Measurements from ENCODE around the gene LRP3.
A peak's percentile ranks its signal among the peaks of the same experiment; 100 is the strongest.

LRP3 gene

DNA sequence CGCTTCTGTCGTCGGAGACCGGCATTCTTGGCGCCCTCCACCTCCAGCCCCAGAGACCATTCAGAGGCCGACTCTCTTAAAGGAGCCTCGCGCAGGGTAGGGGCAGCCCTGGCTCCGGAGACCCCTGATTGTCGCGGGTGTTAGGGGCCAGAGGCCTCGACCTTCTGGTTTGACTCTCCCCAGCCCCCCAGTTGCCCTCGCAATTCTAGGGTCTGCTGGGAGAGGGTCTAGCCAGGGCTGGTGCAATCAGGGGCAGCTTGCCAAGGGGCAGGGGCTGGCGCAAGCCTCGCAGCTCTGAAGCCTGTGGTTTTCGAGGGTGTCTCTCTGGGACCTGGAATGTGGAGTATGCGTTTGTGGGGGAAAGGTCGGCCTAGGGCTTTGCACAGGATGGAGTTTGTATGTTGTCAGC is 33.1 kb downstream of the LRP3 start:
- DNase-seq (ENCODE audit: low read depth), result no peak
- no peak overlapping the region for H3K4me3 ChIP-seq (ENCODE audit: low read length)
- no peak for TF ChIP-seq CTCF (IDR thresholded peaks at IDR 0.05; ENCODE audit: insufficient read depth, low read depth, low read length, missing control alignments)

- TF ChIP-seq CTCF (IDR thresholded peaks at IDR 0.05; ENCODE audit: insufficient read depth, low read depth, low read length, missing control alignments), result no peak
- DNase-seq (ENCODE audit: low read depth), result no peak
- no peak overlapping the region for H3K4me3 ChIP-seq (ENCODE audit: low read length)
Measured at GRCh38 chr19:33227870-33228599, 33.9 kb downstream of the LRP3 start.

DNA sequence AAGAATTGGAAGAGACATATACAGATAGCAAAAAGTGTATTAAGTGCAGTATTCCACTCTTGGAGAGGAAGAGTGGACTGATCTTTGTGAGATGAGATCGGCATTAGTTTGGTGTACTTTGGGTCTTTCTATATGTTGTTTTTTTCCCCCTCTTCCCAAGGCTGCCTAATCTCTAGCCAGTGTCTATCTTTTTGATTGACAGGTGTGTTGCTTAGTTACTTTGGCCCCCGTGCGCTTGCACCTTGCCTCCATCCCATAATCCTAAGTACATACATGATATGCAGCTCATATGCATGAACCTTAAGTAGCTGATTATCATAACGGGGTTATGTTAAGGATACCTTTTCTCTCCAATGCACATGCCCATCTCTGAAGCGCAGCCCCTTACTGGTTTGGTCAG is 35.8 kb downstream of the LRP3 start:
- no peak overlapping the region for H3K4me3 ChIP-seq (ENCODE audit: low read length)
- TF ChIP-seq CTCF (IDR thresholded peaks at IDR 0.05; ENCODE audit: insufficient read depth, low read depth, low read length, missing control alignments), result no peak
- DNase-seq (ENCODE audit: low read depth), result no peak

DNA sequence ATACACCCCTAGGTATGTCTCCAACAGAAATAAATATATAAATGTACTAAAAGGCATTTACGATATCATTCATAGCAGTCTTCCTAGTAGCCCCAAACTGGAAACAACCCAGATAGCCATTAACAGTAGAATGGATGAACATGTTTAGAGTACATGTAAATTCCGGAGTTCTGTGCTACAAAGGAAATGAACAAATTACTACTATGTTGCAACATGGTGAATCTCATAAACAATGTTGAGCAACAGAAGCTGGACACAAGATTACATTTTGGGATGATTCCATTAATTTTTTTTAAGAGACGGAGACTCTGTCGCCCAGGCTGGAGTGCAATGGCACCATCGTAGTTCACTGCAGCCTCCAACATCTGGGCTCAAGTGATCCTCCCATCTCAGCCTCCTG is 37.4 kb downstream of the LRP3 start:
- no peak for TF ChIP-seq CTCF (IDR thresholded peaks at IDR 0.05; ENCODE audit: insufficient read depth, low read depth, low read length, missing control alignments)
- peak; percentile 12 for DNase-seq (ENCODE audit: low read depth)
- no peak overlapping the region for H3K4me3 ChIP-seq (ENCODE audit: low read length)

- no peak for DNase-seq (ENCODE audit: low read depth)
- no peak for TF ChIP-seq CTCF (IDR thresholded peaks at IDR 0.05; ENCODE audit: insufficient read depth, low read depth, low read length, missing control alignments)
- no peak overlapping the region for H3K4me3 ChIP-seq (ENCODE audit: low read length)
Measured at GRCh38 chr19:33232656-33233055, 38.5 kb downstream of the LRP3 start.

DNA sequence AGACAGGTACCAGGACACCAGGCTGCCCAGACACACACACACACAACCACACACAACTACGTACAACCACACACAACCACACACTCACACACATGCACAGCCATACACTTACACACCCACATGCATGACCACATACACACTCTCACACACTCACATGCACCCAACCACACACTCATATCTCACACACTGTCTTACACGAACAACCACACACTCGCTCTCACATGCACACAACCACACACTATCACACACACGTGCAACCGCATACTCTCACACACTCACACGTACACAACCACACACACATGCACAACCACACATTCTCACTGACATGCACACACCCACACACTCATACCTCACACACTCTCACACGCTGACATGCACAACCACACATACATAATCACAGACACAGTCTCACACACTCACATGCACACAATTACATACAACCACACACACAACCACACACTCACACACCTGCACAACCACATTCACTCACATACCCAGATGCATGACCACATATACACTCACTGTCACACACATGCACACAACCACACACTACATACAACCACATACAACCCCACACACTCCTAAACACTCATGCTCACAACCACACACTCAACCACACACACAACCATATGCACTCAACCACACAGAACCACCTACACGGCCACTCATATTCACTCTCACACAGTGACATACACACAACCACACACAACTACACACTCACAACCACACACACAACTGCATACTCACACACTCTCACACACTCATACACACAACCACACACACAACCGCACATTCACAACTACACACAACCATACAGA is 39.1 kb downstream of the LRP3 start:
- H3K4me3 ChIP-seq (ENCODE audit: low read length), result no peak overlapping the region
- DNase-seq (ENCODE audit: low read depth), result no peak
- TF ChIP-seq CTCF (IDR thresholded peaks at IDR 0.05; ENCODE audit: insufficient read depth, low read depth, low read length, missing control alignments), result no peak
